GM21367 (cell line): ENCODE measurements around the gene ELK4.

Experiments used
- ATAC-seq: cut with Tn5 transposase; IDR thresholded peaks from one replicate; pipeline ENCODE4 v1.9.1; 2021; ENCODE audit not compliant: unreplicated experiment

The ELK4 gene, protein sequence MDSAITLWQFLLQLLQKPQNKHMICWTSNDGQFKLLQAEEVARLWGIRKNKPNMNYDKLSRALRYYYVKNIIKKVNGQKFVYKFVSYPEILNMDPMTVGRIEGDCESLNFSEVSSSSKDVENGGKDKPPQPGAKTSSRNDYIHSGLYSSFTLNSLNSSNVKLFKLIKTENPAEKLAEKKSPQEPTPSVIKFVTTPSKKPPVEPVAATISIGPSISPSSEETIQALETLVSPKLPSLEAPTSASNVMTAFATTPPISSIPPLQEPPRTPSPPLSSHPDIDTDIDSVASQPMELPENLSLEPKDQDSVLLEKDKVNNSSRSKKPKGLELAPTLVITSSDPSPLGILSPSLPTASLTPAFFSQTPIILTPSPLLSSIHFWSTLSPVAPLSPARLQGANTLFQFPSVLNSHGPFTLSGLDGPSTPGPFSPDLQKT

DNA sequence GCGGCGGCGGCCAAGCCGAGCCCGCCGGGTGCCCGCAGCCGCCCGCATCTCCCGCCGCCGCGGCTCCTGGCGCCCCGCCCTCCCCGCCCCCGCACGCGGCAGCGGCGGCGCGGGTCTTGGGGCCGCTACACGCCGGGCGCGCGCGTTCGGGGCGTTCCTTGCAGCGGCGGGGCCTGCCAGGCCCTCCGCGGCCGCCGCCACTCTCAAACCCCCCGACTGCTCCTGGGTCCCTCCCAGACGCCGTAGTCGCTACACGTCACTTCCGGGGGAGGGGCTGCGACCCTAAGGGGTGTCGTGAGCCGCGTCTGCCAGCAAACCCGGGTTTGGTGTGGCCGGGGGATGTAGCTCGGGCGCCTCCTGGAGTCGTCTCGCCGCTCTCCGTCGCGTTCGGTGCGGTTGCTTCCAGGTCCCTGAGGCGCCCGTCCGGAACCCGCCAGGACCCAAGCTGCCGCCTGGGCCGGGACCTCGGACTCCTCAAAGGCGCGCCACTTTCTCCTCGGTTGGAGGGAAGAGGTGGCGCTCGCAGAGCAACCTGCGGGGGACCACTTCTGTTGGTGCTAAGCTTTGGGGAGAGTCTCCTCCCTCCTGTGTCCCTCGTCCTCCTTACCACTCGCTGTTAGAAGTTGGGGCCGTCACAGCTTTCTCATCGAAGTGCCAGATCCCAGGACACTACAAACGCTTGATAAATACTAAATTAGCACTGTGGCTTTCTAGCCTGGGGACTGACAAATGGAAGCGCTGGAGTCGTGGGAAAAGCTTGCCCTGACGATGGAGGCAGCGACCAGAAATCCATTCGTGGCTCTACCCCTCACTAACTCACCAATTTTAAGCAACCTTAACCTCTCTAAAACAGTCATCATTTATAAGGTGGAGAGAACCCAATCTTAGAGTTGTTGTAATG, at the start of gene ELK4:
ELK4 (minus strand) TSS at position 244 of the 901 bp plus-strand sequence. CDS start 8,129 bp downstream, outside the sequence.
- peak; percentile 68 for ATAC-seq

DNA sequence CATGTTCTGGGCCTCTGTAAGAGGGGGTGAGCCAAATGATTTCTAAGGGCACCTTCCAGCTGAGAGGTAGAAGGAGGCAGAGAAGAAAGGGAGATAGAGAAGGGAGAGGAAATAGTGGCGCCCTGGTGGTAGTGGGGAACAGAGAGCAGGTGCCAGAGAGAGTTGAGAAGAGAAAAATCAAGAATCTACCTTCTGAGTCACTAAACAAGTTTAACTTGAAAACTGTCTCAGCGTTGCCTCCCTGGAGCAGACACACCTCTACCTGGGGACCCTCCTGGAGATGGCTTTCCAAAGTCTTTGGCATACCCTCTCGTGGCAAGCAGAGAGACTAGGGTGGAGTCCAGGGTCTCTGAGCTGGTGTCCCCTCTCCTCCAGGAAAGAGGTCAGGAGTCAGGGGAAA, 49.6 kb upstream of the ELK4 start:
- no peak for ATAC-seq

DNA sequence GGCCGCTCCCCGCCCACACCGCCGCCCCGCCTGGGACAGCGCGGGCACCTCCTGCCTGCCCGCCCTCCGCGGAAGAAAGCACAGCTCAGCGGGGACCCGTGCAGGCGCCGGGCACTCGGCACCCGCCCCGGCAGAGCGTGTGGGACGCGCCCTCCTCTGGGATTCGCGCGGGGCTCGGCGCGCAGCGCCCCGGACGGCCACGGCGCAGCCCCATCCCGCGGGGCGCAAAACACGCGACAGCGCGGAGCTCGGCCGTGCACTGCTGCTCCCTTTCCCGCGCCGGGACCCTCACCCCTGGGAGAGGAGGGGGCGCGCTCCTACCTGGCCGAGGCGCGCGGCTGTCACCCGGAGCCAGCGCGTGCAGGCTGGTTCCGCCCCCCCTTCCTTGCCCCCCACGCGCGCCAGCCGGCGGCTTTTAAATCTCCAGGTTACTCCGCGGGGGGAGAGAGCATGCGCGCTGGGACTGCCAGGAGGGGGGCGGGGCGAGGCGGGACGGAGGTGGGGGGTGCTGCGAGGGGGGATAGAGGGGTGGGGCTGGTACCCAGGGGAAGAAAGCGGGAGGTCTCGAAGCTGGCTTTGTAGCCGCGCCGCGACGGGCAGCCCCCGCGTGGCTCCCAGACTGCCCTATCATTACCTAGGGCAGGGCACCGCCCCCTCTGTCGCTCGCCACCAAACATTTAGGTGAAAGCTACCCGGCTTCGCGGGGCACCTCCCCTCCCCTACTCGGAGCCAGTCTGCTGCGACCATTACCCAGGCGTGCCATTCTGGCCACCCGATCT, 48.5 kb upstream of the ELK4 start, which contains the start of gene SLC45A3:
SLC45A3 (minus strand) TSS at position 437 of the 779 bp plus-strand sequence. CDS start 15,853 bp downstream, outside the sequence.
- ATAC-seq, result no peak

DNA sequence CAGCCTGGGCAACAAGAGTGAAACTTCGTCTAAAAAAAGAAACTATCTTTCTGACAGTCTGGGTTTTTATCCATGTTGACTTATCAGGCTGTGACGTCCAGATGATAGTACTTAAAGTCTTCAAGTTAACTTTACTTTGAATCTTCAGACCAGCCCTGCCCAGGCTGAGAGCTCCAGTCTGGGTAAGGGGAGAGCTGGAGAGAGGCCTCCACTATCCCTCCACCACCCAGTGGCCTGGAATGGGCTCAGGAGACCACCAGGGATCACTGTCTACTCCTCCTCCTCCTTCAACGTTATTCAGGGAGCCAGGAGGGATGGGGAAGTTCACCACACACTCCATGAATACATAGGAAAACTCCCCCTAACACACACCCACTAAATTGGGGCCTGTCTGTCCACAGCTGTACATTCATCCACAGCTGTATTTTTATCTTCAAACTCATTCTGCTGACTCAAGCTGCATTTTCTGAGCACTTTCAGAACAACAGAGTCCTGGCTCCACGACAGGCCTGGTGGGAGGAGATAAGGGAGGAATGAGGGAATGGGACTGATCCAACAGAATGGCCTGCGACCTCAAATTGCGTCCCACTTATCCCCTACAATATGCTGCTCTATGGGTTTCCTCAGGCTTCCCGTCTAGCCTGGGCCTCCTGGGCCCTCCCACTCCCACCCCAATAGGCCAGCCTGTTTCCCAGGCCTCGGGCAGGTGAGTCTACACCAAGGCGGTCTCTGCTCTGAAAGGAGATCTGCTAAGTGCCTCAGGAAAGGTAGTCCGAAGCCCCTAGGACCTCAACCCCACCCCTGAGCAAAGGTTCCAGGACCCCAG, 46.7 kb upstream of the ELK4 start:
- no peak for ATAC-seq

DNA sequence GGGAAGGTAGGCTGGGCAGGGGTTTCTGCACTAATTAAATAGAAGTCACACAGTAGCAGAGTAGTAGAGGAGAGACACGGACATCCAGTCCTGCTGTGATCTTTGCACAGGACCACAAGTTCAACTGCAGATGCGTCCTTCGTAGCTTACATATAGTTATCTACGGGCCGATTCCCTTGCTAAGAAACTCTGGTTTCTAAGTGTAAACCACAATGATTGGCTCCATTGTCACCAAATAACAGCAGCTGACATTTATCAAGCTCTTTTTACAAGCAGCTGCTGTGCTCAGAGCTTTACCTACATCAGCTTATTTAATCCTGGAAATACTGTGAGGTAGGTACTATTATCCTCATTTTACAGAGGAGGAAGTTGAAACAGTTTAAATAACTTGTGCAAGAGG, 45.4 kb upstream of the ELK4 start:
- ATAC-seq, result no peak

DNA sequence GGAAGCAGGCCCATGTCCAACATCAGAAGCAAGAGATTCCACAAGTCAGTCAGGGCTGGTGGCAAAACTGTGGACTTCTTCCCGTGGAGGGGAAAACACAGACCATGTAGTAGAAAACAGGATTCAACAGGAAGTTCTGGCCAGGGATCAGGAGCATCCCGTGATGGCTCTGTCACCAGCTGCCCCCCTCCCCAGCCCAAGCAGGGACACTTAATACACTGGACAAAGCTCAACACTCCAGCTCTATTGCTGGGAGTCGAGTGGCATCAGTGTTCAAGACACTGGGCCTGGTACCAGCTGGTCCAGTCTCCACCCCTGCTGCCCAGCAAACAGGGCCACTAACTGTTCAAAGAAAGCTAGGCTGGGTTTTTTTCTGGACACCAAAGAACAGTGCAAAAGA, 44.8 kb upstream of the ELK4 start:
- ATAC-seq, result no peak

DNA sequence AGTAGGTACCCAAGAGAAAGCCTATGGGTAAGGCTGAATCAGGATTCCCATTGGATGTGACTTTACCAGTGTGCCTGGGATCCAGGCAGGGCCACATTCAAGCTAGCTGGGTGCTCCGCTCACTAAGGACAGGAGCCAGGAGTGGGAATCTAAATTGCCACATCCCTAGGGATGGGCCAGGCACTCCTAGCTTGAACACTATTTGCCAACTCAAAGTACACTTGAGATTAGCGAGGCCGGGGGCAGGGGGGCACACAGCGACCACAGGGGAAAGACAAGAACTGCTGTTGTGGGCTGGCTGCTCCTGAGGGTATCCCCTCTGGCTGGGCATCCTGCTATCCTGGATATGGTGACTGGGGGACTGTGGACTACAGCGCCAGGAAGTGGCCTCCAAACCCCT, 44.2 kb upstream of the ELK4 start:
- ATAC-seq, result no peak

DNA sequence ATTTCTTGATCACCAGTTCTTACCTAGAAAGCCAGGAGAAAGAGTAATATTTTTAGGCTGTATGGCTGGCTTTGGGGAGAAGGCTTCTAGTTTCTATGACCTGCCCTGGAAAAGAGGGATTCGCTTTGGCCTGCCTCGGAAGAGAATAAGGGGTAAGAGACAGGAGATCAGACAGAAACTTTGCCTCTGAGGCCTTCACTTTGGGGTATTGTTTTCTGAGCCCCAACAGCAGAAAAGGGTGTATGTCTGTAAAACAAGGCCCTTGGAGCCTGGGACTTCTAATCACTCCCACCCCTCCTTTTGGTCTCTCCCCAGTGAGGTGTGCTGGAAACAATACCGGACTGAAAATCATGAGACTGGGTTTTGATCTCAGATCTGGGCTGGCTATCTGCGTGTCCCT, 43.4 kb upstream of the ELK4 start:
- no peak for ATAC-seq

DNA sequence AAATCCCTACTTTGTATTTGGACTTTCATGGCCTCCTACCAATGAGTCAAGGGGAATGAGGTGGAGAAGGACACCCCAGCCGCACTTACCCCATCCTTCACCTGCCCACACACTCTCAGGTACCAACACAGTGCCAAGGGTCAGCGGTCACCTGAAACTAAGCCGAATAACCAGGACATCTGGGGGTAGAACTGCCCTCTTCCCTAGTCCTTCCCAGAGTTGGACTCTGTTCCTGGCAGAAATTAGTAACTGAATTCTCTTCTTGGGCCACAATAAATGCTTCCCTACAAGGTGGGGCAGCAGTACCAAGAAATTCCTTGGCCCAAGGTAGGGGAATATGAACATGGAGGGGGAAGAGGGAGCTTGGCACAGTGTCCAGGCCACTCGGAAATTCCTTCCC, 41.2 kb upstream of the ELK4 start:
- no peak for ATAC-seq

DNA sequence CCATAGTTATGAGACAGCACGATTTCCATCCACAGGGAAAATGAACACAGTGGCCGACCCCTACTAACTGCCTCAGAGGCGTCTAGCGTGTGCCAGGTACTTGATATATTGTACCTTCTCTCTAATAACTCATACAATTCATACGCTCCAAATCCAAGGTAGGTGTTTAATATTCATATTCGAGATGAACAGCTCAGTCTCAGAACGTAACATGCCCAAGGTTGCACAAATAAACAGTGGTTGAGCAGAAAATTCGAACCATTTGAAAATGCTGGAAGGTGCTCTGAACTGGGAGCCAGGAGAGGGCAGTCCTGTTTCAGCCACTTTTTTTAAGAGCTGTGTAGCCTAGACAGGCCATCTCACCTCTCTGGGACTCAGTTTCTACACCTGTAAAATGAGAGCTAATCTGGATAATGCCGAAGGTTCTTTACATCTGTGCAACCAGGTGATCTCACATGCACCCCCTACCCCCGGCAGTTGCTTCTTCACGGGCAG, 40.6 kb upstream of the ELK4 start:
- no peak for ATAC-seq

DNA sequence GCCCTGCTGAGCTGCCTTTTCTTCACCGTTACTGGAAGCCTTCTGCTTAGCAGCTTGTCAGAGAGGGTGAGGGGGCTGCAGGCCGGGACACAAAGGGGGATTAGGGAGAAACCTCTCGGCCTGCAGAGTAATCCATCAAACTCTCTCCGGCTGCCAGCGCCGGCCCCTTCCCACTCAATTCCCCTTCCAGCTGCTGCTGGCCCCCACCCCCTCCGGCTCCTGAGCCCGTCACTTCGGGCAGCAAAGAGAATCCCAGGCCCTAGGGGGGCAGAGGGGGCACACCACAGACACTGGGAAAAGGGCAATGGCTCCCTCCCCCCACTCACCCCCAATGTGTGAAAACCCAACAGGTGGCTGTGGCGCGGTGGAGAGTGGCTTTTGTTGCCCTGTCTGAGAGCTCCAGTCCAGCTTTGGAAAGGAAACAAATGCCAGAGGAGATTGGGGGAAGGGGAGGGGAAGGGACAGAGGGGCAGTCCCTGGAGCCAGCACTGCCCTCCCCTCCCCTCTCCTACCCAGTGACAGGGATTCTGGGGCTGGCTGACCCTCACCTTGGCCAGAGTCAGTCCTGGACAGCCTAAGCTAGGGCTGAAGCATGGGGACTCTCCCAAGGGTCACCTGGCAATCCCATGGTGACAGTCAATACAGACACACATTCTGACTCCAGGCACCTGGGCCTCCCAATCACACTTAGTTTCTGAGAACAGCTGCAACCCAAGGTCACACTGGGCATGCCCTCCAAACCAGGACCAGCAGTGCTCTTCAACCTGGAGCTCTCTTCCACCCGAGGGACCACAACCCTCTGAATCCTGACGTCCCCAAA, 39.0 kb upstream of the ELK4 start:
- ATAC-seq, result no peak

DNA sequence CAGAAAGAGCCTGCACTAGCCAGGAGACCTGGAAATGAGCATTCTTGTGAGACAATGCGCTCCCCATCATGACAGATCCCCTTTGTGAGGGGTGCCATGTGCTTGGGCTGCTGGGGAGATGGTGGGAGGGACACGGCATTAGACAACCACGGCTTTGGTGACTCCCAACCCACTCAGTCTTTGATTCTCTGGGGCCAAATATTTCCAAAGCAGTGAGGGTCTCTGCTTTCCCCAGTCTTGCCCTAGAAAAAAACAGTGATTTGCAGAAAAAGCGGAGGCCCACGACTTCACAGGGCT, 38.3 kb upstream of the ELK4 start:
- no peak for ATAC-seq

DNA sequence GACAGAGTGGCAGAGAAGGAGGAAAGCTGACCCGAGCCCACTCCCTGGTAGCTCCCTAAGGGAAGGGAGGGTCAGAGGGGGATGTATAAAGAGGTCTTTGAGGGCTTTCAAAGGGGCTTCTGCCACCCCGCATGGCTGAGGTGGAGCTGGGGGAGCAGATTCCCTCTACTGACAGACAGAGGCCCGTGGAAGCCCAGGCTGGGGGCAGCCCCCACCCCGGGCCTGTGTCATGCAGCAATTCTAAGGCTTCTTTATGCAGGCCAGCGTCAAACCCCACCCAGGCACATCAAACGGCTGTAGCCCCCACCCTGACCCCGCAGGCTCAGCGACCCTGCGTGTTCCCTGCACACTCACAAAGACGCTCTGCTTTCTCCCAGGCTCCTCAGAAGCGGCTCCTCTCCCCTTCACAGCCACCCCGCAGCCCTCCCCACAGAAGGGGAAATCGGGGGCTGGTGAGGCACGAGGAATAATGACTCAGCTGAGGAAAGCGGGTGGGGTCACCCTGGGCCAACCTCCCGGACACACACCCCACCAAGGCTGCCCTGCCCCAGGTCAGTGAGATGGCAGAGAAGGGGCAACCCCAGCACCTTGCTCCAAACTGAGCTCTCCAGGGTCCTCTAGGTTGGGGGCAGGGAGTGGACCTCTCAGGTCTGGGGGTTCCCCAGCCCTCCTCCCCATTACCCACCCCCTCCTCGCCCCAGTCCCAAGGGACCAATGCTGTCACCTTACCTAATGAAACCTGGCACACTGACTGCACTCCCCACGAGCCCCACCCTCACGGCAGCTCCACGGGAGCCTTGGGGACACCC, 37.7 kb upstream of the ELK4 start:
- ATAC-seq, result no peak

DNA sequence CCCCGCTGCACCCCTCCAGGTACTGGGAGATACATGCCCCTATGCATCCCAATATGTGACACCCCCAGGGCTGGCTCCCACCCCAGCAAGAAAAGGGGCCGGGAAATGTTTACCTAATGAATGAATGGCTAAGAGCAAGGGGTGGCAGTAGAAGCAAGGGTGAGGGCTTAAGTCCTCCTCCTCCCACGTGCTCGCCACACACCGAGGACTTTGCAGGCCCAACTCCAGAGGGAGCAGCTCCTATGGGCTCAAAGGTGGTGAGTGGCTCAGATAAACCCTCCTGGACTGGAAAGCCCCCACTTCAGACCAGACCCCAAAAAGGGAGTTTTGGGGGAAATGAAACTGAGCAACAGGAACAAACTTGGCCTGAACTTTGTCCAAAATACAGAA, 37.1 kb upstream of the ELK4 start:
- no peak for ATAC-seq

DNA sequence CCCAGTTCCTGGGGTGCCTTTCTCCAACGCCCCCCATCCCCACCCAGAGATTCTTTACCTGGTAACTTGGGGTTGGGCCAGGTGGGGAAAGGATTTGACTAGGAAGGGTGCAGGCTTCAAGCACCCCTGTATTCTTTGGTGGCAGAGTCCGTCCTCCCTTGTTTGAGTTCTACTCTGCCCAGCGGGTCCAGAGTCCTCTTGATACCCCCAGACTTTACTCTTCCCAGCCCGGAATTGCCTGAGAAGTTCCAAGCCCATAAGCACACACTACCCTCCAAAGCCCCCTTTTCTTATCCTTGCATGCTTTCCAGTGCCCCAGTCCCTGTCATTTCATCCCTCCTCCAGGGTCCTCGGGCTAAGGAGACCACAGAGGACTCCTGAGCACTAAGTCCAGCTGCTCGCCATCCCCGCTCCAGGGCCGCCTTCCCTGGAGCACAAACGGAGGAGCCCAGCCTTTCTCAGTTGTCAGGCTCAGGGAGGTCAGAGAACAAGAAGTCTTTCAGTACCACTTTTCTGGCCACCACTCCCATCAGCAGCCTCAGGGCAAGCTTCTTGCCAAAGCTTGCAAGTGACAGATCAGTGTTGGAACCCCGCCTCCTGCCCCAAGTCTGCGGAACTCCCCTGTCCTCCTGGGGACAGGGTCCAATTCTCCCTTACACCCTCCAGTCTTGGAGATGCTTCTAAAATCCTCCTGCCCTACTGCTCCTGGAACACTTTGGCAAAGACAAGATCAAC, 36.3 kb upstream of the ELK4 start:
- ATAC-seq, result no peak

DNA sequence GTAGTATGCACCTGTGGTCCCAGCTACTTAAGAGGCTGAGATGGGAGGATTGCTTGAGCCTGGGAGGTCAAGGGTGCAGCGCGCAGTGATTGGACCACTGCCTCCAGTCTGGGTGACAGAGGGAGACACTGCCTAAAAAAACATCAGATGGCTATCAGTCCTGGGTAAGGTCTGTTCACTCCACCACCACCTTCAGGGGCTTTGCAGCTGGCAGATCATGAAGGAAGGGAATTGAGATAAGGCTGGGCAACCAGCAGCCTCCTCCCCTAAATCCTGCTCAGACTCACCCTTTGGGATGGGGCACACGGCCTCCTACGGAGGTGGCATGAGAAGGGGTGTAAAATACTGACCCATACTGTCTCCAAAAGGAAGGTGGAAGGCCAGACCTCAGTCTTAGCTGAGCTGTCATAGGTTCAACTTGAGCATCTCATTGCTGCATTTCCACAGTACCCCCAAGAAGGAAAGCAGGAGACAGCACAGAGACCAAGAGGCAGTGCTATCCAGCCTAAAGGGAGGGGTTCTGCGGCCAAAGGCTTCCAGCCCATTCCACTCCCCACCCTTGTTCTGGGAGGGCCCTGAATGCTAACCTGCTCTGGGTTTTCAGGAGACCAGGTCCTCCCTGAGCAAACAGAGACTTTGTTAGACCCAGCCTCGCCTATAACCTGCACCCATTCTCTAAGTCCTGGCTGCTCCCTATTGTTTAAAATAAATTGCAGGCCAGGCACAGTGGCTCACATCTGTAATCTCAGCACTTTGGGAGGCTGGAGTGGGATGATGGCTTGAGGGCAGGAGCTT, 34.8 kb upstream of the ELK4 start:
- ATAC-seq, result no peak
